Fibroblast of peridontal ligament (primary cell): Measurements from ENCODE around the gene TM9SF2.
A peak's percentile ranks its signal among the peaks of the same experiment; 100 is the strongest.

Experiments
- DNase-seq: peaks from one replicate; pipeline ENCODE4 v3.0.0-alpha.2; 2010; ENCODE audit errors: extremely low read depth

TM9SF2 gene

GRCh38 chr13:99495466-99496183, 5.6 kb upstream of the TM9SF2 start:
- DNase-seq, result peak; percentile 29

- peak; percentile 96 for DNase-seq
These were observed 4.8 kb upstream of the TM9SF2 start for GRCh38 chr13:99496184-99497142.

- DNase-seq, result peak; percentile 98
These were observed 2.8 kb upstream of the TM9SF2 start for GRCh38 chr13:99498171-99499161.

- no peak for DNase-seq
These were observed 461 bp upstream of the TM9SF2 start for GRCh38 chr13:99500839-99501183.

GRCh38 chr13:99501848-99502301, 603 bp downstream of the TM9SF2 start:
- DNase-seq, result peak; percentile 27

GRCh38 chr13:99505814-99506269, 4.6 kb downstream of the TM9SF2 start:
- DNase-seq, result peak; percentile 59

- DNase-seq, result no peak
These were observed 5.4 kb downstream of the TM9SF2 start for GRCh38 chr13:99506634-99507033.

GRCh38 chr13:99507054-99507453, 5.8 kb downstream of the TM9SF2 start:
- no peak for DNase-seq

GRCh38 chr13:99507551-99507950, 6.3 kb downstream of the TM9SF2 start:
- no peak for DNase-seq

GRCh38 chr13:99507986-99508385, 6.7 kb downstream of the TM9SF2 start:
- DNase-seq, result no peak

- no peak for DNase-seq
These were observed 8.2 kb downstream of the TM9SF2 start for GRCh38 chr13:99509479-99509878.

GRCh38 chr13:99514801-99515200, 13.5 kb downstream of the TM9SF2 start:
- no peak for DNase-seq

GRCh38 chr13:99516153-99516929, 15.1 kb downstream of the TM9SF2 start:
- no peak for DNase-seq

- DNase-seq, result no peak
These were observed 16.3 kb downstream of the TM9SF2 start for GRCh38 chr13:99517577-99517976.

- no peak for DNase-seq
These were observed 16.7 kb downstream of the TM9SF2 start for GRCh38 chr13:99517984-99518383.

GRCh38 chr13:99522298-99522697, 21.0 kb downstream of the TM9SF2 start:
- DNase-seq, result peak; percentile 42

- DNase-seq, result no peak
These were observed 22.6 kb downstream of the TM9SF2 start for GRCh38 chr13:99523838-99524237.

- no peak for DNase-seq
These were observed 24.7 kb downstream of the TM9SF2 start for GRCh38 chr13:99525967-99526366.

- no peak for DNase-seq
These were observed 25.3 kb downstream of the TM9SF2 start for GRCh38 chr13:99526549-99526948.

GRCh38 chr13:99527301-99527700, 26.0 kb downstream of the TM9SF2 start:
- DNase-seq, result no peak

GRCh38 chr13:99528547-99528946, 27.3 kb downstream of the TM9SF2 start:
- DNase-seq, result no peak
